ENCODE data around the gene EPM2A.

Gene EPM2A

DNA sequence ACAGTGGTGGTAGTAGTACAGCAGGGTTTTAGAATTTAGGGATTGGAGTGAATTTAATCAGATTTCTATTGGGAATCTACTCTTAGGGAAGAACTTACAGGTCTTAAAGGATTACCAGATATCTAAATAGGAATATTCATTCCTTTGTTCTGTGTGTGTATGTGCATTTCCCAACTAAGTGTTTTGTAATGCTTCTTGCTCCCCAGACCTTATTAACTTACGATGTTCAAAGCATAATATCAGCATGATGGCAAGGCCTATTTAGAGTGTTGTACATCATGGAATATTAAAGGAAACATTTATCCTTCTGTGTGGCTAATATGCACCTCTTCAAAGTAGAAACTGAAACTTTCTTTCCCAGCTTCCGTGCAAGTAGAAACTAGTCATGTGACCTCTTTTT lies 133.9 kb downstream of the EPM2A start:
- ATAC-seq: no peak

DNA sequence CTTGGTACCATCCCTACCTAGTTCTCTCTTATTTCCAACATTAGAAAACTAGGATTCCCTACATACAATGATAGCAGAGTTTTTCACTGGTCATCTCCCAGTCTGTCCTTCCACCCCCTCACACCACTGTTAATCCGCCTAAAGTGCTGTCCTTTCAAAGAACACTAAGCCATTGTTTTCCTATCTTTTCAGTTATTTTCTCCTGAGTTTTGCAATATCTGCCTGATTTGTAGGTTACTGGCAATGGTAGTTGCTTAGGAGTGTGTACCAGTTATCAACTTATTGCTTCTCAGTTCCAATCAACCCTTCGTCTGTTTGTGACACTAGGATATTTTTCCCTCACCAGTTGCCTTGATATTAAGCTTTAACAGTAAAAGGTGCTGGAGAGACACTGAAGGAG lies 135.0 kb downstream of the EPM2A start:
- no peak for ATAC-seq

- no peak for ATAC-seq
These were observed 146.3 kb downstream of the EPM2A start for GRCh38 chr6:145588981-145589380.

- ATAC-seq: no peak
These were observed 148.0 kb downstream of the EPM2A start for GRCh38 chr6:145587334-145587733.

- ATAC-seq: no peak
These were observed 151.6 kb downstream of the EPM2A start for GRCh38 chr6:145583753-145584152.
